Glomerular visceral epithelial cell (primary cell): ENCODE results near the gene CTSA.
"Not testable (repeated sequence)": the region's sequence is repeated elsewhere in the genome, so short reads cannot be mapped to it uniquely, and the experiment has no call there.

Source experiments
- DNase-seq: peaks from one replicate; pipeline ENCODE4 v3.0.0-alpha.2; 2016; ENCODE audit errors: extremely low spot score

Gene CTSA

GRCh38 chr20:45894797-45895196 is 3.7 kb downstream of the CTSA start:
- no peak for DNase-seq

- DNase-seq: no peak
These were observed 5.6 kb downstream of the CTSA start for GRCh38 chr20:45896641-45897161.

DNA sequence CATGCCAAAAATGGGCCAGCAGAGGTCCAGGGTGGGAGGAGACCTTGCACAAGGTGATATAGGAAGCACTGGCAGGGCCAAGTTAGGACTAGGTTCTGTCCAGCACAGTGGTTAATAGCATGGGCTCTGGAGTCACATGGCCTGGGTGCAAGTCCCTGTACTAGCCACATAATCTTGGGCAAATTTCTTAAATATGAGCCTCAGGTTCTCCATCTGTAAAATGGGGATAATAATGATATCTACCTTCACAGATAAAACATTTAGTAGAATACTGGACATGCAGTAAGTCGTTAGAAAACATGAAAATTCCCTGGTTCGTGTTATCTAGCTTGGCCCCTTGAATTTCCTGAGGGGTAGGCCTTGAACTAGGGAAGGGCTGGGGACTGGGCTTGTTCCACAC is 6.2 kb downstream of the CTSA start:
- no peak for DNase-seq

- no peak for DNase-seq
These were observed 6.6 kb downstream of the CTSA start for GRCh38 chr20:45897692-45898091.

DNA sequence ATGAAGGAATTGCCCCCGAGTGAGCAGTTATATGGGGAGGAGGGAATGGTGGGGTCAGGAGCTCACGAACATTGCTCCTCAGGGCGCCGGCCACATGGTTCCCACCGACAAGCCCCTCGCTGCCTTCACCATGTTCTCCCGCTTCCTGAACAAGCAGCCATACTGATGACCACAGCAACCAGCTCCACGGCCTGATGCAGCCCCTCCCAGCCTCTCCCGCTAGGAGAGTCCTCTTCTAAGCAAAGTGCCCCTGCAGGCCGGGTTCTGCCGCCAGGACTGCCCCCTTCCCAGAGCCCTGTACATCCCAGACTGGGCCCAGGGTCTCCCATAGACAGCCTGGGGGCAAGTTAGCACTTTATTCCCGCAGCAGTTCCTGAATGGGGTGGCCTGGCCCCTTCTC is 7.2 kb downstream of the CTSA start:
- no peak for DNase-seq

- DNase-seq: no peak
These were observed 8.1 kb downstream of the CTSA start for GRCh38 chr20:45899046-45899835.

GRCh38 chr20:45901332-45901731 is 10.2 kb downstream of the CTSA start:
- DNase-seq: not testable (repeated sequence)

DNA sequence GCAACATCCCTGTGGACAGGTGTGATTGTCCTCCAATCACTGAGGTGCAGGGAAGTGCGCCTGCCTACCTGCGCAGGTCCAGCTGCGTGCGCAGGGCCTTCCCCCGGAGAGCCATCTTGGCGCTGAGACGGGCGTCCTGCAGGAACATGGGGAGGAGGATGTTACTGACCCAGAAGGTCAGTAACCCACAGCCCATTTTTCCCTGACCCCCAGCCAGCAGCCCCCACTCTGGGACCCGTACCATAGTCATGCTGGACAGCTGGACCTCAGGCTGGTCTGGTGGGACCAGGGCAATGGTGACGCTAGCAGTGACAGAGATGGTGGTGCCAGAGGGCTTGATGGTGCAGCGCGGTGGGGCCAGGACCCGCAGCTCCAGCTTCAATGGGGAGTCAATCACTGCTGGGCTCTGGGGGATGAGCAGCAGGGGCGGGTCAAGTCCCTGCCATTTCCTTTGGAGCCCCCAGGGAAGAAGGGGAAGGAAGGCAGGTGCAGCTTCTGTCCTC is 11.1 kb downstream of the CTSA start:
- DNase-seq: no peak

DNA sequence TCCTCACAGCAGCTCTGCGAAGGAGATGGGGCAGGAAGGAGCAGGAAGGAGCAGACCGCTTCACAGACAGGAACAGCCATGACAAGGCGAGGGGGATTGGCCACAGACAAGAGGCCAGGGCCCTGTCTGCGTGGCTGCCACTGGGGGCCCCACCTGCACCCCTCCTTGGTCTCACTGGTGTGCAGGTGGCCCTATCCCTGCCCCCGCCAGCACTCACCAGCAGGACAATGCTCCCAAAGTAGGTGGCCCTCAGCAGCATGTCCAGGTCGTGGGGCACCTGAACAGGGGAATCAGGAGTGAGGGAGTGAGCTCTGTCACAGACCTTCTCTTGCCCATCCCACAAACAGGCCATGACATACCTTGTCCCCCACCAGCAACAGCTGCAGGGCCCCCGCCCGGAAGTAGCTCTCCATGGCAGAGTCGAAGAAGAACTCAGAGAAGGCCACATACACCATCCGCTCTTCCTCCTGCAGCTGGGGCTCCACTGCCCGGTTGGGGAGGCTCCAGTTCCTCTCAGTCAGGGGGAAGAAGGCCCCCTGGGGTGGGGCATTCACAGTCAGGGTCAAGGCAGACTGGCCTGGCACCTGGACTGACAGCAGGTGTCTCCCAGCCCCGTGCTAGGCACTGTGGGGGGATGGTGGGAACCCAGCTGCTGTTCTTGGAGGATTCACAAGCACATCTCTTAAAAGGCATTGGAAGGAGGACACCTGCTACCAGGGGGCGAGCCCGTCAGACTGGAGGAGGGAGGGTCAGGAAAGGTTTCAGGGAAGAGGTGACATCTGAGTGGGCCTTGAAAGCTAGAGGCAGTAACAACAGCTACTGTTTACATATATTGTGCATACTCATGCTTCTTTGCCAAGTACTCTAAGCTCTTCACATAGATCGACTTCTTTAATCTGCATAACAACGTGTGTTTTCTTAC is 13.7 kb downstream of the CTSA start:
- DNase-seq: no peak

- DNase-seq: peak; percentile 76
These were observed 14.5 kb downstream of the CTSA start for GRCh38 chr20:45905505-45906079.

DNA sequence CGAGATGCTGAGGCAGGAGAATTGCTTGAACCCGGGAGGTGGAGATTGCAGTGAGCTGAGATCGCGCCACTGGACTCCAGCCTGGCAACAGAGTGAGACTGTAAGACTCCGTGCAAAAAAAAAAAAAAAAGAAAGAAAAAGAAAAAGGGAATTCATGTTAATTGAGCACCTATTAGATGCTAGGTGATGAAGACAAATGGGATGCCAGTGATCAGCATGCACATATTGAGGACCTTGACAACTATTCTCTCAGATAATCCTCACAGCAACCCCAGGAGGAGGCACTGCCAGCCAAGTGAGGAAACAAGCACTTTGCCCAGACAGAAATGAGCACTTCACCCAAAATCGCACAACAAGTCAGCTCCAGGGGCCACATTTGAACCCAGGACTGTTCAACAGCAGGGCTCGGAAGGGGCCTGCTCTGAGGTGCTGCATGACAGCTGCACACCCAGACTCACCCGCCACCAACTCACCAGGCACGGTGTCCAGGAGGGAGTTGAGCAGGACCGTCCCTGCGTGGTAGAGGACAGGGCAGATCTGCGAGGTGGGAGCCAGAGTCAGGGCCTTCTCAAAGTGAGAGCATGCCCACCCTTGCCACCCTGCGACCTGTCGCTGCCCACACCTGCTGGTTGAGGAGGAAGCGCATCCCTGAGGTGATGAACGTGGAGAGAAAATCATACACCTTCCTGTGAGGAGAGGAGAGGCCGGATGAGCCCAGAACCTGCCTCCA is 16.2 kb downstream of the CTSA start:
- DNase-seq: no peak

DNA sequence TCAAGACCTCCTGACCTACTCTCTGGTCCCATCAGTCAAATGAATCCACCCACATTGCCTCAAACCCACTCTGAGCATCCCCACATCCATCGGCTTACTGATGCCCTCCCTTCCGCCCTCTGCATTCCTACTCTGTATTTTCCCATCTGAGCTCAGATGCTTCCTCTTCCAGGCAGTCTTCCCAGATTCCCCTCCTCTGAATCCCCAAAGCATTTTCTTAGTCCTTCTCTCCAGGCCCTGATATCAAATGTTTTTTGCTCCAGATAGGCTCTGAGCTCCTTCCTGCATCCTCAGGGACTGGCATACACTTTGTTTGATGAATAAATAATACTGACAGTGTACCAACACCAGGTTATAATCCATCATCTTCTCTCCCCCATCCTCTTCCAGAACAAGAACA is 16.9 kb downstream of the CTSA start:
- no peak for DNase-seq

DNA sequence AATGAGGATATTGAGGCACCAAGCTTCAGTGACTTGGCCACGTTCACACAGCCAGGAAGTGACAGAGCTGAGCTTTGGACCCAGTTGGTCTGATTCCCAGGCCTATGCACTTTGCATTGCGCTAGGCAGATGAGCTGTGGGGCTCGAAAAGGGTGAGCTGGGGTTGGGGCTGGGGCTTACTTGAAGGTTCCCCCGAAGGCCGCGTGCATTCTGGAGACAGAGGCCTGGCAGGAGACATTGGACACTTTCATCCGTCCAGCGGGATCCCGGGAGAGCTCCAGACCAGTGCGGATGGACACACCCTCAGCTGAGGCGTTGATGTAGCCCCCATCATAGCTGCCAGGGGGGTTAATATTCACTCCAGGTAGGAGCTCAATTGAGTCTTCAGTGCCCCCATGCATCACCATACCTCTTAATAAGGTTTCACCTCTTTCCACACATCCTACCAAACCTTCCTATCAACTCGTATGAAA is 18.2 kb downstream of the CTSA start:
- no peak for DNase-seq

- no peak for DNase-seq
These were observed 18.9 kb downstream of the CTSA start for GRCh38 chr20:45909817-45910669.

GRCh38 chr20:45910670-45911485 is 19.7 kb downstream of the CTSA start:
- peak; percentile 97 for DNase-seq

DNA sequence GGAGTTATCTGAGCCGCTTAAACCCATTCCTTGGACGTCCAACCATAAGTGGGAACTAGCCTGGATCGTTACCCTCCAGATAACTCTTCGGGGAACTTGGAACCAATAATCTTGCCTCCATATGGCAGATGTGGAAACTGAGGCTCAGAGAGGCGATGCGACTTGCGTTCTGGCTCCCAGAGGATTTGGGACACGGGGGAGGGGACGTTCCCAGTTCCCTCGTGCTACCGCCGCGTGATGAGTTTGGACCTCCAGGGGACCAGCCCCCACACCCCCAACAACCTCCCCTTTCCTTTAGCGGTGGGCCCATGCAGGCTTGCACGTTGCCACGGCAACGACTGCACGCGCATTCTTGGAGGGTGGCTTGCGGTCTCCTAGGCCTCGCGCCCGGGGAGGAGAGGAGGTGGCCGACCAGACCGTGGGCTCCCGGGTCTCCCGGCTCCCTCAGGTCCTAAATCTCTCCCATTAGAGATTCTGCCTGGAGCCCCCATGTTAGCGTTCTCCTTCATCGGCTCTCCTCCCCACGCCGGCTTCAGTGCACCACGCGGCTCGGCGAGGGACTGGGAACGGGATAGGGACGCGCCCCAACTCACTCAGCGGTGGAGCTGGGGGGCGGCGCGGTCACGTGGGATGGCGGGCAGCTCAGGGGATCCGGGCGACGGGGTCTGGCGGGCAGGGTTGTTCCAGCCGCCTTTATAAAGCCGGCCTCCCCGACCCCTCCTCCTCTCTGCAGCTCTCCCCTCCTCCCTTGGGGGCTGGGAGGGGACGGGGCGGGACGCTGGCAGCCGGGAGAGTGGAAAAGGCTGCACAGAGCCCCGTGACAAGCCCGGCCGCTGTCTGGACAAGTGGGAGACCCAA is 20.6 kb downstream of the CTSA start, which contains the start of gene PLTP:
Gene PLTP (minus strand): TSS at position 670 of the 858 bp plus-strand sequence. CDS start 703 bp downstream, outside the sequence.
- DNase-seq: peak; percentile 64

DNA sequence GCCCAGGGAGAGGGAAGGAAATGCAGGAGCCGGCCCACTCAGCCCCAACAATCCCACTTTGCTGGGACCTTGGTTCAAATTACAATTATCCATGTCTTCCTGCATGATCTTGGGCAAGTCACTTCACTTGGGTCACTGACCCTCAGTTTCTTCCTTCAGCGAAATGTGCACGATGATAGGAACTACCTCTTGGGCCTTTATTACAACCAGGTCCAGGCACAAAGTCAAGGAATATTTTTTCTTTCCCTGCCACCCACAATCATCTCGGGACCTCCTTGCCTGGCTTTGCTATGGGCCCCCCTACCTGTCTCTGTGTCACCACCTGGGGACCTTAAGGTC is 21.2 kb downstream of the CTSA start:
- DNase-seq: no peak

DNA sequence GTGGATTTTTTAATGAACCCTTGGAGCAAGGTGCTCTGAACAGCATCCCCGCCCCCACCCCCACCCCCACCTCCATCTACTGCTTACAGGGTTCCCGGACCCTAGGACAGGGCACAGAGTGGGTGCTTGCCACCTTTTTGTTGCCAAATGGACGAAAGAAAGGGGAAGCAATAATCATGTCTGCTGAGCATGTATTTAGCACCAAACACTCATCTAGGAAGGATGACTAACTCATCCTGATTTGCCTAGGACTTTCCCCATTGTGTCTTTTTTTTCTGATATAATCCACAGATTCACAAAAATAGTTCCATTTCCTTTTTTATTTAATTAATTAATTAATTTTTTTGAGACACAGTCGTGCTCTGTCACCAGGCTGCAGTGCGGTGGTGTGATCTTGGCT is 22.0 kb downstream of the CTSA start:
- no peak for DNase-seq

DNA sequence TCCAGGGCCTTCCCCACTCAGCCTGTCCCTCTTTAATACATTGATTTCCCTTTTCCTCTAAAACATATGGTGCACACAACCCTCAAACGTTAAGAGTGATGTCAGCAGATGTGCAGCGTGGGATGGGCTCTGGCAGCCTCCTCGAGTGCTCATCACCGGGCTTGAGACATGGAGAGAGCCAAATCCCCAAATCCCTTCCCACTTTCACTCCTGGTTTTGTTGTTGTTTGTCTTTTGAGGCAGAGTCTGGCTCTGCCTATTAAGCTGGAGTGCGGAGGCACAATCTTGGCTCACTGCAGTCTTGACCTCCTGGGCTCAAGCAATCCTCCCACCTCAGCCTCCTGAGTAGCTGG is 26.6 kb downstream of the CTSA start:
- no peak for DNase-seq
